ENCODE results near the gene POU4F2.

GRCh38 chr4:146649232-146649631 is 10.5 kb downstream of the POU4F2 start:
- TF ChIP-seq CTCF (IDR thresholded peaks at IDR 0.05; ENCODE audit: insufficient read depth, low read length, poor library complexity, severe bottlenecking) (no peak), EZH2phosphoT487 (conservative IDR thresholded peaks at IDR 0.05; ENCODE audit: low read length) (no peak)

Data from SU-DHL-6 (cell line).